ENCODE data around the gene HEPACAM. TPM values are rescaled to one million over a fixed set of nuclear protein-coding genes. Genes with fewer than 3 reads are reported as not detected.

Gene HEPACAM
- total RNA-seq, 1 donor from 2014 or later, result 1.6 TPM

DNA sequence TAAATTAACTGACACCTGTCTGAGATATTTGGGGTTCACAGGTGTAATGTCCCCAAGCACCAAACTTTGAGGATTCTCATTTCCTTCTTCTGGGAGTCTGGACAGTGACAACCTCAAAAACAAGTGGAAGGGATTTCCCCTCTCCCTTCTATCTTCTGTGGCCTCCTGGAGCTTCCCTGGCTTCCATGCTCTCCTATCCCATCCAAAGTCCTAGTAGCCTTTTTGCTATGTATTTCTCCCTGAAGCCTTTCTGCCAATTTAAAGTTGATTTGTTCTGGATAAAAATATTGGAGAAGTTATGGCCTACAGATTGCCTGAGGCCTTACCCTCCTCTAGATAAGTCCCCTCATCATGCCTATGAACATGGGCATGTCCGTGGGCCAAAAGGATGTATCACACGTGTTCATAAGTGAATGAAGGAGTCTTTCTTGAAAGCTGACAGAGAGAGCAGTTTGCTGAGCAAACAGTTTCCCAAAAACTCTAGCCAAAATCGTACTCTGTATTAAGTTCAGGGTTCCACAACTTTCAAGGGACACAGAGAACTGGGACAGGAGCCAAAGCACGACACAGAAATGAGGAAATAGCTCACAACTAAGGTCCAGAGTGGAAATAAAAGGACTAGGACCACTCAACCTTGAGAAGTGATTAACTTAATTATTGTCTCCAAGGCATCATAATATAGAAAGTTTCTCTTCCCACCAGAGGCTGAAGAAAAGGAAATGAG is 6.7 kb downstream of the HEPACAM start:
- Histone ChIP-seq H3K27me3 (ENCODE audit: control insufficient read depth in 3 of 3, insufficient read depth in 3 of 3, low read length in 3 of 3) (no peaks in the 10 kb centered on the region), H3K4me3 (ENCODE audit: low read length in 3 of 3) (no peak overlapping the region), H3K4me1 (ENCODE audit: control insufficient read depth in 3 of 3, insufficient read depth in 3 of 3, low read length in 3 of 3) (no peaks in the 10 kb centered on the region), H3K27ac (ENCODE audit: low read depth, low read length) (no peak overlapping the region), H3K9ac (ENCODE audit: low read depth in 1 of 3, low read length in 3 of 3) (no peak overlapping the region), H3K9me3 (ENCODE audit: control insufficient read depth in 3 of 3, low read length in 3 of 3) (no peaks in the 10 kb centered on the region), H3K36me3 (ENCODE audit: control insufficient read depth in 3 of 3, insufficient read depth in 3 of 3, low read length in 3 of 3) (no peaks in the 10 kb centered on the region)

GRCh38 chr11:124923296-124923695 is 12.6 kb downstream of the HEPACAM start:
- Histone ChIP-seq H3K9me3 (ENCODE audit: control insufficient read depth in 3 of 3, low read length in 3 of 3) (no peaks in the 10 kb centered on the region), H3K9ac (ENCODE audit: low read depth in 1 of 3, low read length in 3 of 3) (no peak overlapping the region), H3K36me3 (ENCODE audit: control insufficient read depth in 3 of 3, insufficient read depth in 3 of 3, low read length in 3 of 3) (no peaks in the 10 kb centered on the region), H3K4me1 (ENCODE audit: control insufficient read depth in 3 of 3, insufficient read depth in 3 of 3, low read length in 3 of 3) (peaks cover 2 to 7% (median 3%) of the 10 kb centered on the region in 3 donors), H3K4me3 (ENCODE audit: low read length in 3 of 3) (no peak overlapping the region), H3K27ac (ENCODE audit: low read depth, low read length) (no peak overlapping the region), H3K27me3 (ENCODE audit: control insufficient read depth in 3 of 3, insufficient read depth in 3 of 3, low read length in 3 of 3) (peaks cover 2 to 27% (median 16%) of the 10 kb centered on the region in 3 donors)

- Histone ChIP-seq H3K4me3 (ENCODE audit: low read length in 3 of 3) (no peak overlapping the region), H3K27ac (ENCODE audit: low read depth, low read length) (no peak overlapping the region), H3K27me3 (ENCODE audit: control insufficient read depth in 3 of 3, insufficient read depth in 3 of 3, low read length in 3 of 3) (peaks cover 2 to 27% (median 16%) of the 10 kb centered on the region in 3 donors), H3K4me1 (ENCODE audit: control insufficient read depth in 3 of 3, insufficient read depth in 3 of 3, low read length in 3 of 3) (peaks cover 2 to 7% (median 3%) of the 10 kb centered on the region in 3 donors), H3K36me3 (ENCODE audit: control insufficient read depth in 3 of 3, insufficient read depth in 3 of 3, low read length in 3 of 3) (no peaks in the 10 kb centered on the region), H3K9me3 (ENCODE audit: control insufficient read depth in 3 of 3, low read length in 3 of 3) (no peaks in the 10 kb centered on the region), H3K9ac (ENCODE audit: low read depth in 1 of 3, low read length in 3 of 3) (no peak overlapping the region)
Measured at GRCh38 chr11:124922831-124923230, 13.0 kb downstream of the HEPACAM start.

DNA sequence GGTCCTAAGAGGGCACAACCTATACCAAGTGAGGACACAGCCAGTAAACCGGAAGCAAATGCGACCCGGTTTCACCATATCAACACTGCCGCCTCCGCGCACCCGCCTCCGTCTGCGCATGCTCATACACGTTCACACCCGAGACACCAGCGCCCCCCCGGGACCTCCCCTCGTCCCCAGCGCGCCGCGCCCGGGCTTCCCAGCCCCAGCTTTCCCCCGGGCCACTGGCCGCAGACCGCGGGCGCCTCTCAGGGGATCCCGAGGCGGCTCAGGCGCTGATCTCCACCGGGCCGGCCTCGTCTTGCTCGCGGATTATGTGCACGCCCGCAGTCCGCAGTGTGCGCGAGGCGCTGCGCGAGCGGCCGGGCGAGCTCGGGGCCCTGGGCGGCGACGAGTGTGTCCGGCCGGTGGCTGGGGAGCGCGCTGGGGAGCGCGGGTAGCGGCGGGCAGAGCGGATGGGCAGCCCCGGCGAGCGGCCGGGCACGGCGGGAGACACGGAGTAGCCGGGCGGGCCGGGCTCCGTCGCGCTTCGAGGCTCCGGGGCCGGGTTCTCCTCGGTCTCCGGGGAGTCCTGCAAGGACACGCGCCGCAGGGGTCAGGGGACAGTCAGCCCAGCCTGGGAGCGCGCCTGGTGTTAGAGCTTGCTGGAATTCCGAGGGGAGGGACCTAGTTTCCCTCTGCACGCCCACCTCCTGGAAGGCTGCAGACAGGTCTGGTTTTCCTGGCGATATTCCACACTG is 14.8 kb downstream of the HEPACAM start:
- Histone ChIP-seq H3K9me3 (ENCODE audit: control insufficient read depth in 3 of 3, low read length in 3 of 3) (no peaks in the 10 kb centered on the region), H3K27me3 (ENCODE audit: control insufficient read depth in 3 of 3, insufficient read depth in 3 of 3, low read length in 3 of 3) (peaks cover 2 to 27% (median 16%) of the 10 kb centered on the region in 3 donors), H3K36me3 (ENCODE audit: control insufficient read depth in 3 of 3, insufficient read depth in 3 of 3, low read length in 3 of 3) (no peaks in the 10 kb centered on the region), H3K27ac (ENCODE audit: low read depth, low read length) (peak overlapping the region; percentile 5), H3K9ac (ENCODE audit: low read depth in 1 of 3, low read length in 3 of 3) (peak overlapping the region in 2 of 3 donors; percentile 20 to 62), H3K4me1 (ENCODE audit: control insufficient read depth in 3 of 3, insufficient read depth in 3 of 3, low read length in 3 of 3) (peaks cover 2 to 7% (median 3%) of the 10 kb centered on the region in 3 donors), H3K4me3 (ENCODE audit: low read length in 3 of 3) (peak overlapping the region; percentile 20 to 67 (median 65))

DNA sequence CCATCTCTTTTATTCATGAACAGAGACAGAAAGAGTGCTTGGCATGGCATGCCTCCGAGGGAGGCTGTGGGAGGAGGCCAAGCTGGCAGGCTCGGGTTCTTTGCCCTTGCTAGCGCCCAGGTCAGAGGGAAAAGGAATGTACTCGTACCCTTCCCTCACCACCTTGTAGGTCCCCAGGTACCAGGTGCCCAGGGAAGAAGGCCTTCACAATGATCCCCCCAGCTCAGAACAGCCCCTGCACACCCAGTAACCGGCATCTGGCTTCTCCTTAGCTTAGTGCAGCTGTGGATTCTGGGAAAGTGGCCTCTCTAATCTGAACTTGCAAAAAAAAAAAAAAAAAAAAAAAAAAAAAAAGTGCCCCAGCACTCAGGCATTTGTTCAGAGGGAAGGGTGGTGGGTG is 15.5 kb downstream of the HEPACAM start:
- Histone ChIP-seq H3K27me3 (ENCODE audit: control insufficient read depth in 3 of 3, insufficient read depth in 3 of 3, low read length in 3 of 3) (peaks cover 2 to 27% (median 16%) of the 10 kb centered on the region in 3 donors), H3K4me1 (ENCODE audit: control insufficient read depth in 3 of 3, insufficient read depth in 3 of 3, low read length in 3 of 3) (peaks cover 2 to 7% (median 3%) of the 10 kb centered on the region in 3 donors), H3K9ac (ENCODE audit: low read depth in 1 of 3, low read length in 3 of 3) (no peak overlapping the region), H3K4me3 (ENCODE audit: low read length in 3 of 3) (peak overlapping the region in 1 of 3 donors; percentile 20), H3K9me3 (ENCODE audit: control insufficient read depth in 3 of 3, low read length in 3 of 3) (no peaks in the 10 kb centered on the region), H3K36me3 (ENCODE audit: control insufficient read depth in 3 of 3, insufficient read depth in 3 of 3, low read length in 3 of 3) (no peaks in the 10 kb centered on the region), H3K27ac (ENCODE audit: low read depth, low read length) (no peak overlapping the region)

GRCh38 chr11:124919898-124920297 is 15.9 kb downstream of the HEPACAM start:
- Histone ChIP-seq H3K36me3 (ENCODE audit: control insufficient read depth in 3 of 3, insufficient read depth in 3 of 3, low read length in 3 of 3) (no peaks in the 10 kb centered on the region), H3K9me3 (ENCODE audit: control insufficient read depth in 3 of 3, low read length in 3 of 3) (no peaks in the 10 kb centered on the region), H3K4me3 (ENCODE audit: low read length in 3 of 3) (no peak overlapping the region), H3K27ac (ENCODE audit: low read depth, low read length) (no peak overlapping the region), H3K4me1 (ENCODE audit: control insufficient read depth in 3 of 3, insufficient read depth in 3 of 3, low read length in 3 of 3) (peaks cover 2 to 7% (median 3%) of the 10 kb centered on the region in 3 donors), H3K27me3 (ENCODE audit: control insufficient read depth in 3 of 3, insufficient read depth in 3 of 3, low read length in 3 of 3) (peaks cover 2 to 27% (median 16%) of the 10 kb centered on the region in 3 donors), H3K9ac (ENCODE audit: low read depth in 1 of 3, low read length in 3 of 3) (no peak overlapping the region)

- Histone ChIP-seq H3K9ac (ENCODE audit: low read depth in 1 of 3, low read length in 3 of 3) (no peak within 1 kb of the TSS), H3K27ac (ENCODE audit: low read depth, low read length) (no peak within 1 kb of the TSS)
Measured at GRCh38 chr11:124918950-124919349, 16.9 kb downstream of the HEPACAM start, which contains the start of gene HEPN1. TSS of gene HEPN1 (plus strand) at chr11:124919250.

DNA sequence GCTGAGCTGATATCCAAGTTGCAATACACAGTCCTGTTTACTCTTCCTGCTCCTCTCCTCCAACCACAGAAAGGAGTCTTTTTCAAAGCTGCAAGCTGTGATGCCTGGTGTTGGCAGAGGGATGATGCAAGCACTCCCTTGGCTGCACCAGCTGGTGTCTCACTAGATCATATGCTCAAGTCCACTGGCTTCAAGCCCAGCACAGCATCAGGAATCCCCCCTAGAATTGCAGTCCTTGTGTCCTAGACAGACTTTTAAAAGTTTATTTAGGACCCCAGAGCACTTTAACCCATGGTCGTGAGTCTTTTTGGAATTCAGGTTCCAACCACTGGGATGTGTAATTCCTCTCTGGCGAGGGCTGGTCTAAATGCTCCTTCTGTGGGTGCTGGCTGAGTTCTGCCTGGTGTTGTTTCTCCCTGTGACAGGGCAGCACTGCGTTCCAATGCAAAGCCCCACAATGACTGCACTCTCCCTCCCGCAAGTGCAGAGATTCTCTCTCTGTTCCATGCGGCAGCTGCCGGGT is 18.7 kb downstream of the HEPACAM start:
- H3K27ac ChIP-seq (ENCODE audit: low read depth, low read length), result no peak overlapping the region
- no peak overlapping the region for H3K4me3 ChIP-seq (ENCODE audit: low read length in 3 of 3)
- H3K4me1 ChIP-seq (ENCODE audit: control insufficient read depth in 3 of 3, insufficient read depth in 3 of 3, low read length in 3 of 3), result peaks cover 2 to 7% (median 3%) of the 10 kb centered on the region in 3 donors
- no peak overlapping the region for H3K9ac ChIP-seq (ENCODE audit: low read depth in 1 of 3, low read length in 3 of 3)
- no peaks in the 10 kb centered on the region for H3K36me3 ChIP-seq (ENCODE audit: control insufficient read depth in 3 of 3, insufficient read depth in 3 of 3, low read length in 3 of 3)
- peaks cover 0 to 21% (median 8%) of the 10 kb centered on the region in 3 donors for H3K27me3 ChIP-seq (ENCODE audit: control insufficient read depth in 3 of 3, insufficient read depth in 3 of 3, low read length in 3 of 3)
- H3K9me3 ChIP-seq (ENCODE audit: control insufficient read depth in 3 of 3, low read length in 3 of 3), result peaks cover 0 to under 1% (median 0%) of the 10 kb centered on the region in 3 donors

More at GRCh38 chr11:124918950-124919349, 16.9 kb downstream of the HEPACAM start, which contains the start of gene HEPN1:
- no peaks in the 10 kb centered on the region for H3K9me3 ChIP-seq (ENCODE audit: control insufficient read depth in 3 of 3, low read length in 3 of 3)
- peaks cover 2 to 27% (median 16%) of the 10 kb centered on the region in 3 donors for H3K27me3 ChIP-seq (ENCODE audit: control insufficient read depth in 3 of 3, insufficient read depth in 3 of 3, low read length in 3 of 3)
- peaks cover 2 to 7% (median 3%) of the 10 kb centered on the region in 3 donors for H3K4me1 ChIP-seq (ENCODE audit: control insufficient read depth in 3 of 3, insufficient read depth in 3 of 3, low read length in 3 of 3)
- H3K4me3 ChIP-seq (ENCODE audit: low read length in 3 of 3), result no peak within 1 kb of the TSS
- H3K36me3 ChIP-seq (ENCODE audit: control insufficient read depth in 3 of 3, insufficient read depth in 3 of 3, low read length in 3 of 3), result no peaks in the 10 kb centered on the region

- no peak overlapping the region for H3K27ac ChIP-seq (ENCODE audit: low read depth, low read length)
- peaks cover 0 to 2% (median 0%) of the 10 kb centered on the region in 3 donors for H3K9me3 ChIP-seq (ENCODE audit: control insufficient read depth in 3 of 3, low read length in 3 of 3)
- H3K27me3 ChIP-seq (ENCODE audit: control insufficient read depth in 3 of 3, insufficient read depth in 3 of 3, low read length in 3 of 3), result peaks cover 0 to 14% (median 2%) of the 10 kb centered on the region in 3 donors
- no peak overlapping the region for H3K9ac ChIP-seq (ENCODE audit: low read depth in 1 of 3, low read length in 3 of 3)
- no peak overlapping the region for H3K4me3 ChIP-seq (ENCODE audit: low read length in 3 of 3)
- H3K36me3 ChIP-seq (ENCODE audit: control insufficient read depth in 3 of 3, insufficient read depth in 3 of 3, low read length in 3 of 3), result no peaks in the 10 kb centered on the region
- H3K4me1 ChIP-seq (ENCODE audit: control insufficient read depth in 3 of 3, insufficient read depth in 3 of 3, low read length in 3 of 3), result peaks cover 2 to 7% (median 3%) of the 10 kb centered on the region in 3 donors
Measured at GRCh38 chr11:124916370-124916710, 19.5 kb downstream of the HEPACAM start.

Data from skeletal muscle tissue (tissue), 4 donors.